Measurements from ENCODE around the gene FGF14.
A peak's percentile ranks its signal among the peaks of the same experiment; 100 is the strongest.

The FGF14 gene

GRCh38 chr13:102028206-102028605, 373.6 kb downstream of the FGF14 start:
- Histone ChIP-seq H3K9ac (ENCODE audit: low read length) (no peak overlapping the region), H3K79me1 (ENCODE audit: low read length) (no peaks in the 10 kb centered on the region), H2BK120ac (ENCODE audit: low read depth, low read length) (no peak overlapping the region), H2BK5ac (ENCODE audit: low read length) (no peak overlapping the region), H3K4ac (ENCODE audit: low read depth, low read length) (no peak overlapping the region), H3K4me2 (ENCODE audit: low read length) (no peak overlapping the region), H2AK5ac (ENCODE audit: low read length) (no peak overlapping the region), H3K79me2 (ENCODE audit: control insufficient read depth, insufficient read depth, low read length) (no peaks in the 10 kb centered on the region), H4K8ac (ENCODE audit: low read depth, low read length) (no peak overlapping the region), H4K5ac (ENCODE audit: low read length) (no peak overlapping the region), H3K4me3 (ENCODE audit: low read length) (no peak overlapping the region), H3K56ac (ENCODE audit: low read length) (no peak overlapping the region), H3K36me3 (ENCODE audit: control insufficient read depth, insufficient read depth, low read length) (no peaks in the 10 kb centered on the region), H3K23ac (ENCODE audit: low read length) (no peak overlapping the region), H3K4me1 (ENCODE audit: control insufficient read depth, low read depth, low read length) (no peaks in the 10 kb centered on the region), H3K27me3 (ENCODE audit: insufficient read depth, low read length, poor library complexity) (no peaks in the 10 kb centered on the region), H3K18ac (ENCODE audit: low read length) (no peak overlapping the region), H3K27ac (ENCODE audit: low read depth, low read length) (no peak overlapping the region), H2BK15ac (replicated peaks; ENCODE audit: low read depth) (no peak overlapping the region)
- DNase-seq, result no peak
- no CpG with 5 or more reads among the region's 4 CpGs for WGBS (ENCODE audit: extremely low coverage, insufficient coverage, low lambda C conversion rate)

GRCh38 chr13:102021777-102022176, 380.1 kb downstream of the FGF14 start:
- H3K36me3 ChIP-seq (ENCODE audit: control insufficient read depth, insufficient read depth, low read length), result no peaks in the 10 kb centered on the region
- no peak overlapping the region for H4K5ac ChIP-seq (ENCODE audit: low read length)
- H3K9ac ChIP-seq (ENCODE audit: low read length), result no peak overlapping the region
- no peaks in the 10 kb centered on the region for H3K4me1 ChIP-seq (ENCODE audit: control insufficient read depth, low read depth, low read length)
- H3K4me2 ChIP-seq (ENCODE audit: low read length), result no peak overlapping the region
- H2BK120ac ChIP-seq (ENCODE audit: low read depth, low read length), result no peak overlapping the region
- H3K4me3 ChIP-seq (ENCODE audit: low read length), result no peak overlapping the region
- no peaks in the 10 kb centered on the region for H3K79me1 ChIP-seq (ENCODE audit: low read length)
- H2AK5ac ChIP-seq (ENCODE audit: low read length), result no peak overlapping the region
- H3K27ac ChIP-seq (ENCODE audit: low read depth, low read length), result no peak overlapping the region
- H3K79me2 ChIP-seq (ENCODE audit: control insufficient read depth, insufficient read depth, low read length), result no peaks in the 10 kb centered on the region
- no peak overlapping the region for H3K23ac ChIP-seq (ENCODE audit: low read length)
- no peak overlapping the region for H3K56ac ChIP-seq (ENCODE audit: low read length)
- no peak for DNase-seq
- no peak overlapping the region for H3K18ac ChIP-seq (ENCODE audit: low read length)
- H2BK15ac ChIP-seq (replicated peaks; ENCODE audit: low read depth), result no peak overlapping the region
- no peaks in the 10 kb centered on the region for H3K27me3 ChIP-seq (ENCODE audit: insufficient read depth, low read length, poor library complexity)
- no peak overlapping the region for H4K8ac ChIP-seq (ENCODE audit: low read depth, low read length)
- no peak overlapping the region for H2BK5ac ChIP-seq (ENCODE audit: low read length)
- no CpG with 5 or more reads among the region's 2 CpGs for WGBS (ENCODE audit: extremely low coverage, insufficient coverage, low lambda C conversion rate)
- no peak overlapping the region for H3K4ac ChIP-seq (ENCODE audit: low read depth, low read length)

GRCh38 chr13:102020611-102021216, 381.1 kb downstream of the FGF14 start:
- H3K79me1 ChIP-seq (ENCODE audit: low read length), result no peaks in the 10 kb centered on the region
- no peaks in the 10 kb centered on the region for H3K79me2 ChIP-seq (ENCODE audit: control insufficient read depth, insufficient read depth, low read length)
- DNase-seq, result no peak
- H3K27ac ChIP-seq (ENCODE audit: low read depth, low read length), result no peak overlapping the region
- H3K23ac ChIP-seq (ENCODE audit: low read length), result no peak overlapping the region
- H3K18ac ChIP-seq (ENCODE audit: low read length), result no peak overlapping the region
- no peak overlapping the region for H3K4me2 ChIP-seq (ENCODE audit: low read length)
- no peak overlapping the region for H2AK5ac ChIP-seq (ENCODE audit: low read length)
- no peak overlapping the region for H2BK15ac ChIP-seq (replicated peaks; ENCODE audit: low read depth)
- H3K4me3 ChIP-seq (ENCODE audit: low read length), result no peak overlapping the region
- no peak overlapping the region for H3K9ac ChIP-seq (ENCODE audit: low read length)
- H3K4me1 ChIP-seq (ENCODE audit: control insufficient read depth, low read depth, low read length), result no peaks in the 10 kb centered on the region
- no peak overlapping the region for H4K5ac ChIP-seq (ENCODE audit: low read length)
- H4K8ac ChIP-seq (ENCODE audit: low read depth, low read length), result no peak overlapping the region
- no peak overlapping the region for H3K4ac ChIP-seq (ENCODE audit: low read depth, low read length)
- H2BK5ac ChIP-seq (ENCODE audit: low read length), result no peak overlapping the region
- no peak overlapping the region for H2BK120ac ChIP-seq (ENCODE audit: low read depth, low read length)
- no peak overlapping the region for H3K56ac ChIP-seq (ENCODE audit: low read length)
- no CpG with 5 or more reads among the region's 4 CpGs for WGBS (ENCODE audit: extremely low coverage, insufficient coverage, low lambda C conversion rate)
- no peaks in the 10 kb centered on the region for H3K36me3 ChIP-seq (ENCODE audit: control insufficient read depth, insufficient read depth, low read length)
- no peaks in the 10 kb centered on the region for H3K27me3 ChIP-seq (ENCODE audit: insufficient read depth, low read length, poor library complexity)

GRCh38 chr13:102018716-102019115, 383.1 kb downstream of the FGF14 start:
- Histone ChIP-seq H2BK15ac (replicated peaks; ENCODE audit: low read depth) (no peak overlapping the region), H3K23ac (ENCODE audit: low read length) (no peak overlapping the region), H3K4me1 (ENCODE audit: control insufficient read depth, low read depth, low read length) (no peaks in the 10 kb centered on the region), H3K27ac (ENCODE audit: low read depth, low read length) (no peak overlapping the region), H3K36me3 (ENCODE audit: control insufficient read depth, insufficient read depth, low read length) (no peaks in the 10 kb centered on the region), H3K4ac (ENCODE audit: low read depth, low read length) (no peak overlapping the region), H4K5ac (ENCODE audit: low read length) (no peak overlapping the region), H4K8ac (ENCODE audit: low read depth, low read length) (no peak overlapping the region), H3K79me2 (ENCODE audit: control insufficient read depth, insufficient read depth, low read length) (no peaks in the 10 kb centered on the region), H3K4me2 (ENCODE audit: low read length) (no peak overlapping the region), H3K56ac (ENCODE audit: low read length) (no peak overlapping the region), H2BK5ac (ENCODE audit: low read length) (no peak overlapping the region), H3K9ac (ENCODE audit: low read length) (no peak overlapping the region), H3K18ac (ENCODE audit: low read length) (no peak overlapping the region), H2AK5ac (ENCODE audit: low read length) (no peak overlapping the region), H3K27me3 (ENCODE audit: insufficient read depth, low read length, poor library complexity) (no peaks in the 10 kb centered on the region), H3K4me3 (ENCODE audit: low read length) (no peak overlapping the region), H2BK120ac (ENCODE audit: low read depth, low read length) (no peak overlapping the region), H3K79me1 (ENCODE audit: low read length) (no peaks in the 10 kb centered on the region)
- no peak for DNase-seq

- Histone ChIP-seq H3K36me3 (ENCODE audit: control insufficient read depth, insufficient read depth, low read length) (no peaks in the 10 kb centered on the region), H2BK5ac (ENCODE audit: low read length) (no peak overlapping the region), H4K8ac (ENCODE audit: low read depth, low read length) (no peak overlapping the region), H3K9ac (ENCODE audit: low read length) (no peak overlapping the region), H3K4me2 (ENCODE audit: low read length) (no peak overlapping the region), H3K79me1 (ENCODE audit: low read length) (no peaks in the 10 kb centered on the region), H4K5ac (ENCODE audit: low read length) (no peak overlapping the region), H3K18ac (ENCODE audit: low read length) (no peak overlapping the region), H3K79me2 (ENCODE audit: control insufficient read depth, insufficient read depth, low read length) (no peaks in the 10 kb centered on the region), H3K4me1 (ENCODE audit: control insufficient read depth, low read depth, low read length) (no peaks in the 10 kb centered on the region), H3K27me3 (ENCODE audit: insufficient read depth, low read length, poor library complexity) (no peaks in the 10 kb centered on the region), H2BK120ac (ENCODE audit: low read depth, low read length) (no peak overlapping the region), H3K23ac (ENCODE audit: low read length) (no peak overlapping the region), H2BK15ac (replicated peaks; ENCODE audit: low read depth) (no peak overlapping the region), H3K4me3 (ENCODE audit: low read length) (no peak overlapping the region), H3K56ac (ENCODE audit: low read length) (no peak overlapping the region), H3K27ac (ENCODE audit: low read depth, low read length) (no peak overlapping the region), H2AK5ac (ENCODE audit: low read length) (no peak overlapping the region), H3K4ac (ENCODE audit: low read depth, low read length) (no peak overlapping the region)
- DNase-seq, result peak; percentile 8
These were observed 384.6 kb downstream of the FGF14 start for GRCh38 chr13:102017248-102017647.
